ENCODE measurements around the gene AQP7.
"Not testable (repeated sequence)": the region's sequence is repeated elsewhere in the genome, so short reads cannot be mapped to it uniquely, and the experiment has no call there.

AQP7 gene

GRCh38 chr9:33433871-33434270 is 31.5 kb upstream of the AQP7 start:
- no peak for DNase-seq (ENCODE audit: low spot score)

GRCh38 chr9:33431420-33431819 is 29.1 kb upstream of the AQP7 start:
- DNase-seq (ENCODE audit: low spot score), result no peak

- DNase-seq (ENCODE audit: low spot score), result no peak
These were observed 28.6 kb upstream of the AQP7 start for GRCh38 chr9:33430942-33431341.

GRCh38 chr9:33429256-33429985 is 27.1 kb upstream of the AQP7 start:
- DNase-seq (ENCODE audit: low spot score), result no peak

- DNase-seq (ENCODE audit: low spot score), result no peak
These were observed 24.5 kb upstream of the AQP7 start for GRCh38 chr9:33426843-33427293.

- no peak for DNase-seq (ENCODE audit: low spot score)
These were observed 22.8 kb upstream of the AQP7 start for GRCh38 chr9:33425128-33425533.

GRCh38 chr9:33424492-33424891 is 22.1 kb upstream of the AQP7 start:
- not testable (repeated sequence) for DNase-seq (ENCODE audit: low spot score)

GRCh38 chr9:33424043-33424442 is 21.7 kb upstream of the AQP7 start:
- DNase-seq (ENCODE audit: low spot score), result not testable (repeated sequence)

GRCh38 chr9:33419708-33420303 is 17.4 kb upstream of the AQP7 start:
- DNase-seq (ENCODE audit: low spot score), result no peak

GRCh38 chr9:33418090-33418489 is 15.7 kb upstream of the AQP7 start:
- no peak for DNase-seq (ENCODE audit: low spot score)

GRCh38 chr9:33416996-33417395 is 14.6 kb upstream of the AQP7 start:
- DNase-seq (ENCODE audit: low spot score), result no peak

GRCh38 chr9:33415501-33416038 is 13.2 kb upstream of the AQP7 start:
- DNase-seq (ENCODE audit: low spot score), result peak; percentile 41

- no peak for DNase-seq (ENCODE audit: low spot score)
These were observed 12.6 kb upstream of the AQP7 start for GRCh38 chr9:33414889-33415500.

- no peak for DNase-seq (ENCODE audit: low spot score)
These were observed 11.9 kb upstream of the AQP7 start for GRCh38 chr9:33414268-33414667.

GRCh38 chr9:33408087-33408486 is 5.7 kb upstream of the AQP7 start:
- no peak for DNase-seq (ENCODE audit: low spot score)

- no peak for DNase-seq (ENCODE audit: low spot score)
These were observed 4.7 kb upstream of the AQP7 start for GRCh38 chr9:33407061-33407460.

- no peak for DNase-seq (ENCODE audit: low spot score)
These were observed 2.5 kb upstream of the AQP7 start for GRCh38 chr9:33404788-33405362.

GRCh38 chr9:33403941-33404787 is 1.8 kb upstream of the AQP7 start:
- DNase-seq (ENCODE audit: low spot score), result no peak

GRCh38 chr9:33401809-33402208 is 559 bp downstream of the AQP7 start:
- not testable (repeated sequence) for DNase-seq (ENCODE audit: low spot score)

- not testable (repeated sequence) for DNase-seq (ENCODE audit: low spot score)
These were observed 3.3 kb downstream of the AQP7 start for GRCh38 chr9:33399047-33399446.

- not testable (repeated sequence) for DNase-seq (ENCODE audit: low spot score)
These were observed 4.6 kb downstream of the AQP7 start for GRCh38 chr9:33397801-33398200.
